AG09319 (cell line): ENCODE data around the gene ZBTB40.

Experiments used
- DNase-seq: peaks from one replicate; pipeline ENCODE4 v3.0.0-alpha.2; 2010; ENCODE audit warnings: low read depth; ENCODE audit errors: extremely low read depth
- TF ChIP-seq, protein P1 (sequence below): IDR thresholded peaks from 2 replicates; pipeline ENCODE4 v1.5.1; 2011; ENCODE audit warnings: low read depth, mild to moderate bottlenecking, inconsistent platforms, low read length, moderate library complexity

ZBTB40 gene

DNA sequence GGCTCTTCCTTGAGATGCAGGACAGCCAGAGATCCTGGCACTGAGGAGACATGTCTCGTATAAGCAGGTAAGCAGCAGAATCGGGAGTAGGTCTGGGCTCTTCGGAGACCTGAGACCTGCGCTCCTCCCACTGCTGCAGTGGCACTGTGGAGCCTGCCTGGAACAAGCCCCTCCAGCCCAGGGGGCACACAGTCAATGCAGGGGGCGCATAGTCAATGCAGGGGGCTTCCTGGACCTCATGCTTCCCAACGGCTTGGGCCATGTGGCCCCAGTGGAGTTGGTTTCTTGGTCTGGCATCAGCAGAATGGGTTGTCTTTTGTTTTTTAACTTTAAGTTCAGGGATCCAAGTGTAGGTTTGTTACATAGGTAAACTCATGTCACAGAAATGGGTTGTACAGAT lies 83.7 kb downstream of the ZBTB40 start:
- TF ChIP-seq, protein P1, sequence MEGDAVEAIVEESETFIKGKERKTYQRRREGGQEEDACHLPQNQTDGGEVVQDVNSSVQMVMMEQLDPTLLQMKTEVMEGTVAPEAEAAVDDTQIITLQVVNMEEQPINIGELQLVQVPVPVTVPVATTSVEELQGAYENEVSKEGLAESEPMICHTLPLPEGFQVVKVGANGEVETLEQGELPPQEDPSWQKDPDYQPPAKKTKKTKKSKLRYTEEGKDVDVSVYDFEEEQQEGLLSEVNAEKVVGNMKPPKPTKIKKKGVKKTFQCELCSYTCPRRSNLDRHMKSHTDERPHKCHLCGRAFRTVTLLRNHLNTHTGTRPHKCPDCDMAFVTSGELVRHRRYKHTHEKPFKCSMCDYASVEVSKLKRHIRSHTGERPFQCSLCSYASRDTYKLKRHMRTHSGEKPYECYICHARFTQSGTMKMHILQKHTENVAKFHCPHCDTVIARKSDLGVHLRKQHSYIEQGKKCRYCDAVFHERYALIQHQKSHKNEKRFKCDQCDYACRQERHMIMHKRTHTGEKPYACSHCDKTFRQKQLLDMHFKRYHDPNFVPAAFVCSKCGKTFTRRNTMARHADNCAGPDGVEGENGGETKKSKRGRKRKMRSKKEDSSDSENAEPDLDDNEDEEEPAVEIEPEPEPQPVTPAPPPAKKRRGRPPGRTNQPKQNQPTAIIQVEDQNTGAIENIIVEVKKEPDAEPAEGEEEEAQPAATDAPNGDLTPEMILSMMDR: no peak
- no peak for DNase-seq

DNA sequence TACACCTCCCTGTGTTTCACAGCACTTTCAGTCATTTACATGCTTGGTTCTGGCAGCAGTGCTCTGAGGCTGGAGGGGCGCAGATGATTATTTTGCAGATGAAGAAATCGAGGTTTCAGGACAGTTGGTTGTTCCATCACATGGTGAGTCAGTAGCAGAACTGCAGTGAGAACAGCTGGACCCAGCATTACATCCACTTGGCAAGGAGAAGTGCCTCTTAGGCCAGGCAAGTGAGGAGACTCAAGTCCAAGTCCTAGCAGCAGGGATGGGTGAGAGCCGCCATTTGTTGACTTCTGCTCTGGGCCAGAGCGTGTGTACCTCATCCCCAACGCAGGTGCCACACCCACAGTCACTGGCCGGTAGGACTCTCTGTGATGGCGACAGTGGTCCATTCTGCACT lies 84.9 kb downstream of the ZBTB40 start:
- DNase-seq: no peak

DNA sequence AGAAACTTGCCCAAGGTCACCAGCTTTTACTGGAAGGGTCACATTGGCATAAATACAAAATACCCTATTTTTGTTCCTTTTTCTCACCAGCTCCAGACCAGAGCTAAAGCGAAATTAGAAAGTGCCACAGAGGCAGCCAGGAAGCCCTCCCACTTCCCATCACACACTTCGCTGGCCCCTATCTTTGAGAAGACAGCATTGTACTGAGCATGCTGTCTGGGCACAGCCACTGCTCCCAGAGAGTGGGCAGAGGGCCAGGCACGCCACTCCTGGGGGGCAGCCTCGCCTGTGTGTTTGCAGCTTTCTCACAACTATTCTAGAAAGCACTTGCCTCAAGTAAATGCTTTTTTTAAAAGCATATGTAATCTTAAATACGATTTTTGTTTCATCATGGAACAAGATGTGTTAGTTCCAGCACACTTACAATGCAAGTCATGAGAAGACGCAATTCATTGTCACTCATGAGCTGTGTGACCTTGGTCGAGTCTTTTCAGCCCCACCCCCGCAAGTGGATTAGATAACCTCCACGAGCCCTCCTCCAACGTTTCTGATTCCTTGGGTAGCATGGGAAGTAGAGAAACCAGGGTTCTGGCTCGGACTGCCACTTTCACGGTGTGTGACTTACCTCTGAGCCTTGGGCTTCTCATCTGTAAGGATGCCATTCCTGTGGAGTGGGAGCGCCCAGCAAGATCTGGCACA lies 85.9 kb downstream of the ZBTB40 start:
- TF ChIP-seq, protein P1: no peak
- no peak for DNase-seq

More for the DNA sequence above, 84.9 kb downstream of the ZBTB40 start:
- TF ChIP-seq, protein P1: no peak

DNA sequence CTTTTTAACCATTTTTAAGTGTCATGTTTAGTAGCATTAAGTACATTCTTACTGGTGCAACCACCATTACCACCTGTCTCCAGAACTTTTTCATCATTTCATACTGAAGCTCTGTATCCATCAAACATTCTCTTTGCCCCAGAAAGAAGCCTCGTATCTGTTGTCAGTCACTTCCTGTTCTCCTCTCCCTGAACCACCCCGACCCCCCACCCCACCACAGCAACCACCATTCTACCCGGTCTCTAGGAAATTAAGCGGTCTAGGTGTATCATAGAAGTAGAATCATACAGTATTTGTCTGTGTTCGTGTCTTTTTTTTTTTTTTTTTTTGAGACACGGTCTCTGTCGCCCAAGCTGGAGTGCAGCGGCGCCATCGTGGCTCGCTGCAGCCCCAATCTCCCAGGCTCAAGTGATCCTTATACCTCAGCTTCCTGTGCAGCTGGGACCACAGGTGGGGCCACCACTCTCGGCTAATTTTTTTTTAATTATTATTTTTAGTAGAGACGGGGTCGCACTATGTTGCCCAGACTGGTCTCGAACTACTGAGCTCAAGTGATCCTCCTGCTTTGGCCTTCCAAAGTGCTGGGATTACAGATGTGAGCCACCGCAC lies 88.0 kb downstream of the ZBTB40 start:
- TF ChIP-seq, protein P1: no peak
- no peak for DNase-seq

DNA sequence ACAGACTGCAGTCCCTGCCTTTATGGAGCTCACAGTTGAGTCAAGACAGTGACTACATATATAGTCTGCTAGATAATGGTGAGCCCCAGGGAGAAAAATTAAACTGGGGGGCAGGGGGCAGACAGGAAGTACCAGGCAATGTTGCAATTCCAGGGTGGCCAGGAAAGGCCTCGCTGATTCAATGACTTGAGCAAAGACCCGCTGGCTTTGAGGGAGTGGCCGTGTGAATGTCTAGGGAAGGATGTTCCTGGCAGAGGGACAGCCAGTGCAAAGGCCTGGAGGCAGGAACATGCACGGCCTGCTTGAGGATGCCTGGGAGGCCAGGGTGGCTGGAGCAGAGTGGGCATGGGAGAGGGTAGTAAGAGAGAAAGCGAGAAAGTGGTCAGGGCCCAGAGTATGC lies 88.7 kb downstream of the ZBTB40 start:
- TF ChIP-seq, protein P1: no peak
- no peak for DNase-seq

DNA sequence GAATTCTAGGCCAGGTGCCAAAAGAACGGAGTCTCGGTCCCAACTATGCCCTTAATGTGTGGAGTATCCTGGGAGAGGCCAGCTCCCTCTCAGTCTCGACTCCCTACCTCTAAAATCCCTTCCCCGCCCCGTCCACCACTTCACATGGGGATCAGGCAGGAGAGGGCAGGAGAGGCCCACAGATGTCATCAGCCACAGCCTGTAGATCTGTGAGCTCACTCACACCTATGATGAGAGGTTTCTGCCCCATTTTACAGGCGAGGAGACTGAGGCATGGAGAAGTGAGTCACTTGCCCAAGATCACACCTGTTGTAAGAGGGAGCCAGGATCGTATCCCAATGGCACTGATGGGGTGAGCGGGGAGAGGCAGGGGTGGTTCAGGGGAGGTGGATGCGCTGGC lies 91.2 kb downstream of the ZBTB40 start:
- no peak for DNase-seq

DNA sequence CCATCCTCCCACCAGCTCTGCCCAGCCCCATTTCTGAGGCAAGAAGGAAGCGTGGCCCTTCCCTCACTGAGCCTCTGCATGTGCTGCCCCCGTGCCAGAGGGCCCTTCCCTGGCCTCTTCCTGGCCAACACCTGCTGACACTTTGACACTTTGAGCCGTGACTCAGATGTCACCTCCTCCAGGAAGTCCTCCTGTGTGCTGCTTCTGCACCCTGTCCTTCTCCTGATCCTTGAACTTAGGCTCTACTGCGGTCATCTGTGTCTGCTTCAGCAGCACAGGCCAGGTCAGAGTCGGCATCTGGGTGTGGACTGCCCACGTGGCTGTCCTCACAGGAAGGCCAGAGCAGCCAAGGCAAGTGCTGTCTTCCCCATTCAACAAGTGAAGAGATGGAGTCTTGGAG lies 92.0 kb downstream of the ZBTB40 start:
- DNase-seq: no peak
- TF ChIP-seq, protein P1: no peak

More for the DNA sequence above, 91.2 kb downstream of the ZBTB40 start:
- TF ChIP-seq, protein P1: no peak
